ENCODE data around the gene PDZK1IP1. TPM values are rescaled to one million over a fixed set of nuclear protein-coding genes. Genes with fewer than 3 reads are reported as not detected.
"Not testable (repeated sequence)": the region's sequence is repeated elsewhere in the genome, so short reads cannot be mapped to it uniquely, and the experiment has no call there.

PDZK1IP1 gene
- polyA plus RNA-seq, 2 donors, result 126 to 148 TPM

GRCh38 chr1:47175227-47175934 lies 14.5 kb downstream of the PDZK1IP1 start:
- Histone ChIP-seq H3K36me3 (ENCODE audit: control insufficient read depth in 2 of 2, insufficient read depth in 2 of 2, low read length in 1 of 2) (peaks cover 0 to 2% of the 10 kb centered on the region in 2 donors), H3K4me1 (ENCODE audit: control insufficient read depth in 2 of 2, insufficient read depth in 2 of 2, low read length in 1 of 2) (peaks cover 2 to 7% of the 10 kb centered on the region in 2 donors), H3K4me3 (ENCODE audit: low read depth in 1 of 2, low read length in 2 of 2) (no peak overlapping the region), H3K9me3 (ENCODE audit: control insufficient read depth in 2 of 2, insufficient read depth in 1 of 2, low read depth in 1 of 2, low read length in 1 of 2) (no peaks in the 10 kb centered on the region), H3K27ac (ENCODE audit: low read depth in 2 of 2, low read length in 1 of 2) (no peak overlapping the region), H3K27me3 (ENCODE audit: control insufficient read depth in 1 of 2, insufficient read depth in 2 of 2, low read length in 2 of 2) (no peaks in the 10 kb centered on the region)
- WGBS, 2 donors, result 16% methylated on average over 11 of the region's 11 CpGs

GRCh38 chr1:47174656-47175020 lies 15.2 kb downstream of the PDZK1IP1 start:
- Histone ChIP-seq H3K27me3 (ENCODE audit: control insufficient read depth in 1 of 2, insufficient read depth in 2 of 2, low read length in 2 of 2) (no peaks in the 10 kb centered on the region), H3K27ac (ENCODE audit: low read depth in 2 of 2, low read length in 1 of 2) (no peak overlapping the region), H3K4me1 (ENCODE audit: control insufficient read depth in 2 of 2, insufficient read depth in 2 of 2, low read length in 1 of 2) (peaks cover 2 to 7% of the 10 kb centered on the region in 2 donors), H3K4me3 (ENCODE audit: low read depth in 1 of 2, low read length in 2 of 2) (no peak overlapping the region), H3K9me3 (ENCODE audit: control insufficient read depth in 2 of 2, insufficient read depth in 1 of 2, low read depth in 1 of 2, low read length in 1 of 2) (no peaks in the 10 kb centered on the region), H3K36me3 (ENCODE audit: control insufficient read depth in 2 of 2, insufficient read depth in 2 of 2, low read length in 1 of 2) (peaks cover 0 to 2% of the 10 kb centered on the region in 2 donors)

GRCh38 chr1:47172782-47173181 lies 17.1 kb downstream of the PDZK1IP1 start:
- H3K27me3 ChIP-seq (ENCODE audit: control insufficient read depth in 1 of 2, insufficient read depth in 2 of 2, low read length in 2 of 2), result no peaks in the 10 kb centered on the region
- no peaks in the 10 kb centered on the region for H3K9me3 ChIP-seq (ENCODE audit: control insufficient read depth in 2 of 2, insufficient read depth in 1 of 2, low read depth in 1 of 2, low read length in 1 of 2)
- H3K4me3 ChIP-seq (ENCODE audit: low read depth in 1 of 2, low read length in 2 of 2), result no peak overlapping the region
- peaks cover 2% of the 10 kb centered on the region in 2 donors for H3K4me1 ChIP-seq (ENCODE audit: control insufficient read depth in 2 of 2, insufficient read depth in 2 of 2, low read length in 1 of 2)
- H3K36me3 ChIP-seq (ENCODE audit: control insufficient read depth in 2 of 2, insufficient read depth in 2 of 2, low read length in 1 of 2), result peaks cover 0 to 2% of the 10 kb centered on the region in 2 donors
- WGBS, 2 donors, result 83 to 90% methylated on average over 5 of the region's 5 CpGs
- H3K27ac ChIP-seq (ENCODE audit: low read depth in 2 of 2, low read length in 1 of 2), result no peak overlapping the region

GRCh38 chr1:47164552-47164951 lies 25.3 kb downstream of the PDZK1IP1 start:
- H3K27ac ChIP-seq (ENCODE audit: low read depth in 2 of 2, low read length in 1 of 2), result no peak overlapping the region
- no peaks in the 10 kb centered on the region for H3K9me3 ChIP-seq (ENCODE audit: control insufficient read depth in 2 of 2, insufficient read depth in 1 of 2, low read depth in 1 of 2, low read length in 1 of 2)
- H3K36me3 ChIP-seq (ENCODE audit: control insufficient read depth in 2 of 2, insufficient read depth in 2 of 2, low read length in 1 of 2), result no peaks in the 10 kb centered on the region
- H3K27me3 ChIP-seq (ENCODE audit: control insufficient read depth in 1 of 2, insufficient read depth in 2 of 2, low read length in 2 of 2), result no peaks in the 10 kb centered on the region
- H3K4me1 ChIP-seq (ENCODE audit: control insufficient read depth in 2 of 2, insufficient read depth in 2 of 2, low read length in 1 of 2), result no peaks in the 10 kb centered on the region
- no peak overlapping the region for H3K4me3 ChIP-seq (ENCODE audit: low read depth in 1 of 2, low read length in 2 of 2)

- WGBS, 2 donors, result 75 to 78% methylated on average over 5 of the region's 5 CpGs
- Histone ChIP-seq H3K4me3 (ENCODE audit: low read depth in 1 of 2, low read length in 2 of 2) (no peak overlapping the region), H3K27me3 (ENCODE audit: control insufficient read depth in 1 of 2, insufficient read depth in 2 of 2, low read length in 2 of 2) (no peaks in the 10 kb centered on the region), H3K9me3 (ENCODE audit: control insufficient read depth in 2 of 2, insufficient read depth in 1 of 2, low read depth in 1 of 2, low read length in 1 of 2) (no peaks in the 10 kb centered on the region), H3K36me3 (ENCODE audit: control insufficient read depth in 2 of 2, insufficient read depth in 2 of 2, low read length in 1 of 2) (no peaks in the 10 kb centered on the region), H3K27ac (ENCODE audit: low read depth in 2 of 2, low read length in 1 of 2) (no peak overlapping the region), H3K4me1 (ENCODE audit: control insufficient read depth in 2 of 2, insufficient read depth in 2 of 2, low read length in 1 of 2) (no peaks in the 10 kb centered on the region)
Measured at GRCh38 chr1:47161298-47162040, 28.4 kb downstream of the PDZK1IP1 start.

GRCh38 chr1:47160716-47161115 lies 29.1 kb downstream of the PDZK1IP1 start:
- no peaks in the 10 kb centered on the region for H3K4me1 ChIP-seq (ENCODE audit: control insufficient read depth in 2 of 2, insufficient read depth in 2 of 2, low read length in 1 of 2)
- H3K4me3 ChIP-seq (ENCODE audit: low read depth in 1 of 2, low read length in 2 of 2), result no peak overlapping the region
- H3K36me3 ChIP-seq (ENCODE audit: control insufficient read depth in 2 of 2, insufficient read depth in 2 of 2, low read length in 1 of 2), result no peaks in the 10 kb centered on the region
- H3K27me3 ChIP-seq (ENCODE audit: control insufficient read depth in 1 of 2, insufficient read depth in 2 of 2, low read length in 2 of 2), result no peaks in the 10 kb centered on the region
- H3K27ac ChIP-seq (ENCODE audit: low read depth in 2 of 2, low read length in 1 of 2), result no peak overlapping the region
- H3K9me3 ChIP-seq (ENCODE audit: control insufficient read depth in 2 of 2, insufficient read depth in 1 of 2, low read depth in 1 of 2, low read length in 1 of 2), result no peaks in the 10 kb centered on the region

GRCh38 chr1:47157957-47158356 lies 31.9 kb downstream of the PDZK1IP1 start:
- H3K4me1 ChIP-seq (ENCODE audit: control insufficient read depth in 2 of 2, insufficient read depth in 2 of 2, low read length in 1 of 2); H3K27me3 ChIP-seq (ENCODE audit: control insufficient read depth in 1 of 2, insufficient read depth in 2 of 2, low read length in 2 of 2); H3K27ac ChIP-seq (ENCODE audit: low read depth in 2 of 2, low read length in 1 of 2); H3K36me3 ChIP-seq (ENCODE audit: control insufficient read depth in 2 of 2, insufficient read depth in 2 of 2, low read length in 1 of 2); H3K9me3 ChIP-seq (ENCODE audit: control insufficient read depth in 2 of 2, insufficient read depth in 1 of 2, low read depth in 1 of 2, low read length in 1 of 2); H3K4me3 ChIP-seq (ENCODE audit: low read depth in 1 of 2, low read length in 2 of 2): not testable (repeated sequence)
- WGBS, 2 donors, result 83 to 92% methylated on average over 3 of the region's 3 CpGs

GRCh38 chr1:47156457-47156856 lies 33.4 kb downstream of the PDZK1IP1 start:
- not testable (repeated sequence) for H3K36me3 ChIP-seq (ENCODE audit: control insufficient read depth in 2 of 2, insufficient read depth in 2 of 2, low read length in 1 of 2); H3K27me3 ChIP-seq (ENCODE audit: control insufficient read depth in 1 of 2, insufficient read depth in 2 of 2, low read length in 2 of 2); H3K27ac ChIP-seq (ENCODE audit: low read depth in 2 of 2, low read length in 1 of 2); H3K9me3 ChIP-seq (ENCODE audit: control insufficient read depth in 2 of 2, insufficient read depth in 1 of 2, low read depth in 1 of 2, low read length in 1 of 2); H3K4me1 ChIP-seq (ENCODE audit: control insufficient read depth in 2 of 2, insufficient read depth in 2 of 2, low read length in 1 of 2); H3K4me3 ChIP-seq (ENCODE audit: low read depth in 1 of 2, low read length in 2 of 2)

- not testable (repeated sequence) for H3K9me3 ChIP-seq (ENCODE audit: control insufficient read depth in 2 of 2, insufficient read depth in 1 of 2, low read depth in 1 of 2, low read length in 1 of 2); H3K27me3 ChIP-seq (ENCODE audit: control insufficient read depth in 1 of 2, insufficient read depth in 2 of 2, low read length in 2 of 2); H3K4me3 ChIP-seq (ENCODE audit: low read depth in 1 of 2, low read length in 2 of 2); H3K27ac ChIP-seq (ENCODE audit: low read depth in 2 of 2, low read length in 1 of 2); H3K4me1 ChIP-seq (ENCODE audit: control insufficient read depth in 2 of 2, insufficient read depth in 2 of 2, low read length in 1 of 2); H3K36me3 ChIP-seq (ENCODE audit: control insufficient read depth in 2 of 2, insufficient read depth in 2 of 2, low read length in 1 of 2)
- 39 to 42% methylated on average over 9 of the region's 9 CpGs for WGBS, 2 donors
Measured at GRCh38 chr1:47149162-47149561, 40.7 kb downstream of the PDZK1IP1 start.

Data from esophagus (tissue), 2 donors.